ENCODE measurements around the gene SPTBN1. TPM values are rescaled to one million over a fixed set of nuclear protein-coding genes. Genes with fewer than 3 reads are reported as not detected.

The SPTBN1 gene
- total RNA-seq, 1 donor from 2014 or later: 83.2 TPM

- ATAC-seq (ENCODE audit: low read depth) (no peak), DNase-seq (no peak)
- H3K4me3 Mint-ChIP-seq: no peak overlapping the region
- no peaks in the 10 kb centered on the region for H3K36me3 Mint-ChIP-seq (ENCODE audit: low read depth)
- no peaks in the 10 kb centered on the region for H3K27me3 Mint-ChIP-seq
- CTCF ChIA-PET: interaction anchor here (8.3 kb wide), 1 partner anchor 187 kb away, joined by 130 read pairs; no protein-coding TSS in a partner anchor
- POLR2A ChIA-PET: no interaction called here
- peaks cover 4% of the 10 kb centered on the region for H3K4me1 Mint-ChIP-seq
- no peak overlapping the region for H3K27ac Mint-ChIP-seq
- intact Hi-C loops (cut with micrococcal nuclease): no loop called here
- no peaks in the 10 kb centered on the region for H3K9me3 Mint-ChIP-seq
- TF ChIP-seq CTCF (IDR thresholded peaks at IDR 0.05): no peak
Measured at GRCh38 chr2:54518430-54518829, 62.3 kb downstream of the SPTBN1 start.

- DNase-seq (no peak), ATAC-seq (ENCODE audit: low read depth) (no peak)
- intact Hi-C loops (cut with micrococcal nuclease): no loop called here
- ChIA-PET POLR2A (no interaction called here), CTCF (interaction anchor here (8.3 kb wide), 1 partner anchor 185 kb away, joined by 130 read pairs; no protein-coding TSS in a partner anchor)
- no peak overlapping the region for H3K27ac Mint-ChIP-seq
- no peaks in the 10 kb centered on the region for H3K27me3 Mint-ChIP-seq
- no peaks in the 10 kb centered on the region for H3K9me3 Mint-ChIP-seq
- no peaks in the 10 kb centered on the region for H3K36me3 Mint-ChIP-seq (ENCODE audit: low read depth)
- peaks cover 14% of the 10 kb centered on the region for H3K4me1 Mint-ChIP-seq
- H3K4me3 Mint-ChIP-seq: no peak overlapping the region
- no peak for TF ChIP-seq CTCF (IDR thresholded peaks at IDR 0.05)
Measured at GRCh38 chr2:54519841-54520459, 63.8 kb downstream of the SPTBN1 start.

DNA sequence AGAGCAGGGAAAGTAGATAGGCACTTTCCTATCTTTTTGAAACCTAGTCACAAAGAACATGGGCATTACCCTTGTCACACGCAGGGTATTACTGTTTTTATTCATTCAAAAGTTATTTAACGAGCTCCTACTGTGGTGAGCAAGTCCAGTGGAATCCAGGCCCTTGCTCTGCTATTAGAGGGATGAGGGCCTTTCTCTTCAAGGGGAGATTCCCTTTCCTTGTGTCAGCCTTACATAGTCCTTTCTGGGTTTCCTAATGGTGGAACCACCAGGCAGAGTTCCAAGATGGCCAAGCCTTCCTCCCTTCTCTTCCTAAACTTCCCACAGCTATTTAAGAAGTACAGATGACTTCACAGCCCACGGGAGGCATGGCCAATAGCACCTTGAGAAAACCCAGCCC, 64.6 kb downstream of the SPTBN1 start:
- H3K36me3 Mint-ChIP-seq (ENCODE audit: low read depth): no peaks in the 10 kb centered on the region
- intact Hi-C loops (cut with micrococcal nuclease): no loop called here
- CTCF ChIA-PET: interaction anchor here (0.6 to 8.3 kb wide), 4 partner anchors 16 to 552 kb away, joined by 3 to 130 read pairs (median 4); no protein-coding TSS in a partner anchor
- no peak for ATAC-seq (ENCODE audit: low read depth)
- no peak overlapping the region for H3K4me3 Mint-ChIP-seq
- H3K4me1 Mint-ChIP-seq: peaks cover 15% of the 10 kb centered on the region
- POLR2A ChIA-PET: interaction anchor here (0.9 kb wide), 1 partner anchor 318 kb away, joined by 3 read pairs; no protein-coding TSS in a partner anchor
- H3K9me3 Mint-ChIP-seq: no peaks in the 10 kb centered on the region
- no peak overlapping the region for H3K27ac Mint-ChIP-seq
- TF ChIP-seq CTCF (IDR thresholded peaks at IDR 0.05): no peak
- no peak for DNase-seq
- H3K27me3 Mint-ChIP-seq: no peaks in the 10 kb centered on the region

DNA sequence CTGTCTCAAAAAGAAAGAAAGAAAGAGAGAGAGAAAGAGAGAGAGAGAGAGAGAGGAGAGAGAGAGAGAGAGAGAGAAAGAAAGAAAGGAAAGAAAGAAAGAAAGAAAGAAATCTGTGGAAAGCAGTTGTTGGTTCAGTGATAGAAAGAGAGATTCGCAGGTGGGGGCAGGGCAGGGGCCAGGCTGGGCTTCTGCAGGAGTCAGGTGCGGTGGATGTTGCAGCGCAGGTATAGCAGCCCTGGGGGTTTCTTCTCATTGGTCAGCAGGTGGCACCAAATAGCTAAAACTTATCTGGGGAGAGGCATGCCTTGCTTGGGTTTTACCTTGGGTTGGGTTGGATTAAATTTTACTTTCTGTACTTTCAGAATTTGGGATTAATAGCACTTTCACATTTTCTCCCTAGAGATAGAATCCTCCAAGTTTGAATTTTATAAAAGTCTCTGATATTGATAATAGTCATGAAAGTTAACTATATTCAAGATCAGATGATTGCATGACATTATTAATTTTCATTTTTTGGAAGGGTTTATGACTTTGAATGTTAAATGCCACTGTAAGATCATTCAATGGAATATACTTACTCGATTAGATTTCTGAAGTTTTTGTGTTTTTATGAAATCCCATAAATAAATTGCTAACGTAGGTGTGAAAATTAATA, 66.6 kb downstream of the SPTBN1 start:
- POLR2A ChIA-PET: interaction anchor here (0.5 to 1.0 kb wide), 2 partner anchors 182 to 610 kb away, joined by 3 to 5 read pairs; no protein-coding TSS in a partner anchor
- intact Hi-C loops (cut with micrococcal nuclease): loop anchor here (1.0 to 2.0 kb wide), 10 partner anchors 34 to 652 kb away; no protein-coding TSS in a partner anchor
- DNase-seq: peak; percentile 35
- peak; percentile 81 for TF ChIP-seq CTCF (IDR thresholded peaks at IDR 0.05)
- no peak overlapping the region for H3K4me3 Mint-ChIP-seq
- CTCF ChIA-PET: interaction anchor here (0.6 to 8.3 kb wide), 21 partner anchors 9 to 415 kb away, joined by 3 to 130 read pairs (median 6); no protein-coding TSS in a partner anchor
- no peaks in the 10 kb centered on the region for H3K27me3 Mint-ChIP-seq
- ATAC-seq (ENCODE audit: low read depth): peak; percentile 94
- H3K27ac Mint-ChIP-seq: no peak overlapping the region
- no peaks in the 10 kb centered on the region for H3K36me3 Mint-ChIP-seq (ENCODE audit: low read depth)
- no peaks in the 10 kb centered on the region for H3K9me3 Mint-ChIP-seq
- peaks cover 15% of the 10 kb centered on the region for H3K4me1 Mint-ChIP-seq
